ENCODE data around the gene SDK2. TPM values are rescaled to one million over a fixed set of nuclear protein-coding genes. Genes with fewer than 3 reads are reported as not detected.

SDK2 gene
- total RNA-seq, 1 experiment from 2014 or later = 0.67 TPM

DNA sequence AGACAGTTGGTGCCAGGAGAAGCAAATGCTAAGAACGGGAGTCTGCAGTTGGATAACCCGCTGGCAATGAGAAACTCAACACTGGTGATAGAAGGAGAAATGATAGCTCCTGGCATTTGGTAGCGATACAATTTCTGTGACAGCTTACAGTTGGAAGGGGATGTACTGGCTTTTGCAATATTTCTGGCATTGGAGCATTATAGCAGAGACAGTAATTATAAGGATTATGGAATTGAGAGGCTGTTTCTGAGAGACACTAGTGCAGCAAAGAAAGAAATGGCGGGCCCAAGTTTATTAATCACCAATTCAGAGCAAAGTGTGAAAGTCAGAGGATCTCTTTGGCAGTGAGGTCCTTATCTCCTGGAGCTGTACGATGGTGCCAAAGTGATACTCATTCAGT lies 16.1 kb upstream of the SDK2 start:
- TF ChIP-seq CTCF (conservative IDR thresholded peaks at IDR 0.05; ENCODE audit: low read depth, low read length) (no peak), EZH2 (IDR thresholded peaks at IDR 0.05; ENCODE audit: borderline replicate concordance, low read depth, low read length, poor library complexity, severe bottlenecking) (no peak)
- H3K27ac ChIP-seq (ENCODE audit: low read depth, low read length, poor library complexity, severe bottlenecking) = no peak overlapping the region
- intact Hi-C loops (cut with micrococcal nuclease; ENCODE audit: unreplicated experiment) = no loop called here
- no peaks in the 10 kb centered on the region for H3K9me3 ChIP-seq (ENCODE audit: low read depth, low read length, poor library complexity, severe bottlenecking)
- peaks cover 38% of the 10 kb centered on the region for H3K27me3 ChIP-seq (replicated peaks; ENCODE audit: insufficient read depth, low read depth, low read length, poor library complexity)
- no TSS peak for BruUV-seq (replicated peaks)
- ChIA-PET CTCF (no interaction called here), POLR2A (ENCODE audit: low non-redundant PET) (no interaction called here)
- H3K36me3 ChIP-seq (ENCODE audit: insufficient read depth, low read length, poor library complexity, severe bottlenecking) = no peaks in the 10 kb centered on the region
- no peaks in the 10 kb centered on the region for H3K4me1 ChIP-seq (ENCODE audit: insufficient read depth, low read length, poor library complexity, severe bottlenecking)
- no peak overlapping the region for H3K4me3 ChIP-seq (ENCODE audit: low read depth, low read length, poor library complexity, severe bottlenecking)
- DNase-seq (ENCODE audit: low spot score) = no peak

- no peak for DNase-seq (ENCODE audit: low spot score)
- Histone ChIP-seq H3K27ac (ENCODE audit: low read depth, low read length, poor library complexity, severe bottlenecking) (no peak overlapping the region), H3K36me3 (ENCODE audit: insufficient read depth, low read length, poor library complexity, severe bottlenecking) (no peaks in the 10 kb centered on the region), H3K4me1 (ENCODE audit: insufficient read depth, low read length, poor library complexity, severe bottlenecking) (no peaks in the 10 kb centered on the region), H3K4me3 (ENCODE audit: low read depth, low read length, poor library complexity, severe bottlenecking) (no peak overlapping the region), H3K27me3 (replicated peaks; ENCODE audit: insufficient read depth, low read depth, low read length, poor library complexity) (peaks cover 25% of the 10 kb centered on the region), H3K9me3 (ENCODE audit: low read depth, low read length, poor library complexity, severe bottlenecking) (peaks cover 4% of the 10 kb centered on the region)
- TF ChIP-seq CTCF (conservative IDR thresholded peaks at IDR 0.05; ENCODE audit: low read depth, low read length) (no peak), EZH2 (IDR thresholded peaks at IDR 0.05; ENCODE audit: borderline replicate concordance, low read depth, low read length, poor library complexity, severe bottlenecking) (no peak)
- ChIA-PET POLR2A (ENCODE audit: low non-redundant PET) (no interaction called here), CTCF (no interaction called here)
- BruUV-seq (replicated peaks) = no TSS peak
- intact Hi-C loops (cut with micrococcal nuclease; ENCODE audit: unreplicated experiment) = no loop called here
Measured at GRCh38 chr17:73658821-73659515, 14.7 kb upstream of the SDK2 start.

- ChIA-PET CTCF (no interaction called here), POLR2A (ENCODE audit: low non-redundant PET) (no interaction called here)
- no peak overlapping the region for H3K27ac ChIP-seq (ENCODE audit: low read depth, low read length, poor library complexity, severe bottlenecking)
- peaks cover 5% of the 10 kb centered on the region for H3K9me3 ChIP-seq (ENCODE audit: low read depth, low read length, poor library complexity, severe bottlenecking)
- H3K36me3 ChIP-seq (ENCODE audit: insufficient read depth, low read length, poor library complexity, severe bottlenecking) = no peaks in the 10 kb centered on the region
- DNase-seq (ENCODE audit: low spot score) = peak; percentile 64
- peak; percentile 76 for TF ChIP-seq CTCF (conservative IDR thresholded peaks at IDR 0.05; ENCODE audit: low read depth, low read length)
- no peak for TF ChIP-seq EZH2 (IDR thresholded peaks at IDR 0.05; ENCODE audit: borderline replicate concordance, low read depth, low read length, poor library complexity, severe bottlenecking)
- BruUV-seq (replicated peaks) = no TSS peak
- no peak overlapping the region for H3K4me3 ChIP-seq (ENCODE audit: low read depth, low read length, poor library complexity, severe bottlenecking)
- intact Hi-C loops (cut with micrococcal nuclease; ENCODE audit: unreplicated experiment) = loop anchor here (1.0 to 2.0 kb wide), 2 partner anchors 299 to 519 kb away; no protein-coding TSS in a partner anchor
- no peaks in the 10 kb centered on the region for H3K4me1 ChIP-seq (ENCODE audit: insufficient read depth, low read length, poor library complexity, severe bottlenecking)
- peaks cover 18% of the 10 kb centered on the region for H3K27me3 ChIP-seq (replicated peaks; ENCODE audit: insufficient read depth, low read depth, low read length, poor library complexity)
Measured at GRCh38 chr17:73657473-73658116, 13.3 kb upstream of the SDK2 start.
